ENCODE results near the gene SF3A2.

DNA sequence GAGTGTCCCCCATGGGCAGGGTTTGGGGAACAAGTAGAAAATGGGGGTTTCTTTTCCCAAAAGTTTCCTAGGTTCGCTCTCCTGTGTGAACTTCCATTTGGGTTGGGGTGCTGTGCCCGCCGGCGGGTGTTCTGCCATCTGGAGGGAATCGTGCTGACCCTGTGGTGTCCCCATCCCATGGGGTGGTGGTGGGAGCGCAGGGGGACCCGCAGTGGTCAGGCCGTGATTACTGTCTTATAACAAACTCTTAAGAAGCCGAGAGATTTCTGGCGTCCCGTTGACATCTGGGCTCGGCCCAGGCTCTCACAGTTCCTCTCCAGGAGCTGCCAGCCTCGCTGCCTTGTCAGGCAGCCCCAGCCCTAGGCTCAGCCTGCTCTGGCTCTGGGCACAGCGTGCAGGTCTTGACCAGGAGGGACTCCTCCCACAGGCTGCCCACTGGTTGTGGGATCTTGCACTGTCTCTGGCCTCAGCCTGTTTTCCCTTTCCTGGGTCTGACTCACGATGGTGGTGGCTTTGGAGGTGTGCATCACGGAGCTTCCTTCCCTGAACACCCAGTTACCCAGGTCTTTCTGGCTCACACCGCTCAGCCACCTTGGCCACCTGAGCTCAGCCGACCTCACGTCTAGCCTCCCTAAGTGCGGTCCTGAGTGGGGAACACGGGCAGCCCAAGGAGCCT lies 35.0 kb upstream of the SF3A2 start:
- TF ChIP-seq, protein P1, sequence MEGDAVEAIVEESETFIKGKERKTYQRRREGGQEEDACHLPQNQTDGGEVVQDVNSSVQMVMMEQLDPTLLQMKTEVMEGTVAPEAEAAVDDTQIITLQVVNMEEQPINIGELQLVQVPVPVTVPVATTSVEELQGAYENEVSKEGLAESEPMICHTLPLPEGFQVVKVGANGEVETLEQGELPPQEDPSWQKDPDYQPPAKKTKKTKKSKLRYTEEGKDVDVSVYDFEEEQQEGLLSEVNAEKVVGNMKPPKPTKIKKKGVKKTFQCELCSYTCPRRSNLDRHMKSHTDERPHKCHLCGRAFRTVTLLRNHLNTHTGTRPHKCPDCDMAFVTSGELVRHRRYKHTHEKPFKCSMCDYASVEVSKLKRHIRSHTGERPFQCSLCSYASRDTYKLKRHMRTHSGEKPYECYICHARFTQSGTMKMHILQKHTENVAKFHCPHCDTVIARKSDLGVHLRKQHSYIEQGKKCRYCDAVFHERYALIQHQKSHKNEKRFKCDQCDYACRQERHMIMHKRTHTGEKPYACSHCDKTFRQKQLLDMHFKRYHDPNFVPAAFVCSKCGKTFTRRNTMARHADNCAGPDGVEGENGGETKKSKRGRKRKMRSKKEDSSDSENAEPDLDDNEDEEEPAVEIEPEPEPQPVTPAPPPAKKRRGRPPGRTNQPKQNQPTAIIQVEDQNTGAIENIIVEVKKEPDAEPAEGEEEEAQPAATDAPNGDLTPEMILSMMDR (IDR thresholded peaks at IDR 0.05) = no peak
- TF ChIP-seq POLR2A (IDR thresholded peaks at IDR 0.05) = no peak
